GM19023 (cell line): Measurements from ENCODE around the gene PIR.

Source experiments
- ATAC-seq: cut with Tn5 transposase; IDR thresholded peaks from one replicate; pipeline ENCODE4 v1.9.1; 2021; ENCODE audit warnings: mild to moderate bottlenecking, moderate library complexity; ENCODE audit not compliant: unreplicated experiment

PIR gene

GRCh38 chrX:15418707-15419181, 74.4 kb downstream of the PIR start:
- no peak for ATAC-seq

GRCh38 chrX:15418041-15418706, 75.0 kb downstream of the PIR start:
- ATAC-seq, result no peak

GRCh38 chrX:15416133-15416993, 76.8 kb downstream of the PIR start:
- no peak for ATAC-seq

DNA sequence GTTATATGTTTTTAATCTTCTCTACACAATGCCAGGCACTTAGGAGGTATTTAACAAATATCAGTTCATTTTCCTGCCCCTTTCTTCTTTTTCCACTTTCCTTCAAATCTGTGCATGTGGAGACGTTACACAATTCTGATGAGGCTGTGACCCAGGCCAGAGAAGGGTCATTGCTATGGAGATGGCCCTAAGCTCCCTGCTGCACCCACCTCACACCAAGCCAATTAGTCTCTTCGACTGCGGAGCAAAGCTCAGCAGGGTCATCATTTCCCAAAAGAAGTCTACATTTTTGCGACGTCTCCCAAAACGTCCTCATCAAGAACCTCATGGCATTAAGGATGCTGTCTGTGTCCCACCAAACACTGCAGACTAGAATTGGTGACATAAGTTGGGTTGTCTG, 80.0 kb downstream of the PIR start:
- ATAC-seq, result no peak

DNA sequence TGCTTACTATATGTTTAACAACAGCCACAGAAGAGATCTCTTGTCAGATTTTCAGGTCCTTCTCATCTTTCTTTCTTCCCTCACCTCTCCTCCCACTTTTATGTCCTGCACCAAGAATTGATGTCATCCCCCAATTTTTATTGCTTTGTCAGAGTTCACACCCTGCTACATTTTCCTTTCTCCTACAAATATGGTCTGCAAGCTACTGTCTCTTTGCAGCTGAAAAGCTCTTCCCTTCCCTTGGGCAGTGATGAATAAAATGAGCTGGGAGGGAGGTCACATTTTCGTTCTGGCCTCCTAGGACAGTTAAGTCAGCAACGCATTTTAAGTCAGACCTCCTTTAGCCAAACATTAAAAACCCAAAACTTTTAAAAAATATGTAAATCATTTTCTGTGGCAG, 82.2 kb downstream of the PIR start:
- no peak for ATAC-seq

- no peak for ATAC-seq
These were observed 82.7 kb downstream of the PIR start for GRCh38 chrX:15410430-15410829.

DNA sequence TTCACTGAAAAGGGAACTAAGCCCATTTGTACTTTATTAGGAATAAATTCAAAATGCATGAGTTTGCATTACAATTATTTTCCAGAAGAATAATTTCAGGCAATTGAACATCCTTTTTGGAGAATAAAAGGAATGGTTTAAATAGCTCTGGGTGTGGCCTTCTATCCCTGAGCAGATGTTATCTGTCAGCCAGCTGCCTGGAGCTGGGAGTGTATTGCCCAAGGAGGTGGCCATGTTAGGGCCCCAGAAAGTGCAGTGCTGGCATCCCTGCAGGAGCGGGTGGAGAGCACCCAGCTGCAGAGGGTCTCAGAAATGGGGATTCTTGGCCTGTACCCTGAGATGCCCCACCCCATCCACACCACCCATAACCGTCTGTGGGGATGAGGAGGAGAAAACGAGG, 87.3 kb downstream of the PIR start:
- ATAC-seq, result no peak

DNA sequence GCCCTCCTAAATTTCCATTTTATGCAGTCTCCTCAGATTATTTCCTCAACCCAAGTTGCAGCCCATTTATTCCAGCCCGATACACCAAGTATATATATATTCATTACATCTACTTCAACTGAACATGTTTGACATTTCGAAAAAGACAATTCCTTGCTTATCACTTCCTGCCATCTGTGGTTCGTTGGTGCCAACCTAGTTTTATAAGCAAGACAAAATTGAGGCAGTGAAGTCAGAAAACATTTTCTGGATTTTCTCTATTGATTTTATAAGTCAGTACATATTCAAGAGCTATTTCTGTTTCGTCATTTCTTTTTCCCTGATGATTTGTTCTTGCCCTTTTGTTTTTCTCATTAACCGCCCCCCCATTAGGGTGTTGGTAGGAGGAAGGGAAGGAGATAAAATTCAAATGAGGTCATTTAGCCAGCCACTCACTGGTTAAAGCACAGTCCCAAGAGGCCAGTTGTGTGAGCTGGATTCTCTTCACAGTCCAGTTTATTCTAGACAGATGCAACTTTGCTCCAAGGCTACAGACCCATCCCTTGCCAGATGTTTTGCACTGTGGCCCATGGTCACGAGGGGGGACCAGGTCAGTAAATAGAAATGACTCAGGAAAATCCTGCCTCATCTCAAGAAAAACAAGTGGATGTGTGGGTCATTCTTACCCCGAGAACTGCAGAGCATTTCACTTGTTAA, 88.6 kb downstream of the PIR start:
- ATAC-seq, result no peak

DNA sequence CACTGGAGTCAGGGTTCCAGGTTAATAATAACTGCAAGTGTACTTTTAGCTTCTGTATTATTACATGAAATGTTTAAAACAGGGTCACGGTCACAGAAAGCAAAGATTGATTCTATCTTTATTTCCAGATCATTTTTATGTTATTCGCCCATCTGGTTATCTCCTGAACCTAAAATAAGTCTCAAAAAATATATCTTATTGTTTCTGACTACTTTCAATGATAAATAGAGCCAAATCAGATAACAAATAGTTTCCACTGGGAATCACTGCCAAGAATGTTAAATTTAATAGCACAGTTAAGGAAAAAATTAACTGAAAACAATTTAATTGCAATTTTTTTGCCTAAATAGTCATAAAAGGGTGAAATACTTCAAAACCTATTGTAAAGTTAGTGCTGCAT, 91.8 kb downstream of the PIR start:
- ATAC-seq, result no peak

- ATAC-seq, result no peak
These were observed 93.2 kb downstream of the PIR start for GRCh38 chrX:15399962-15400391.

GRCh38 chrX:15398874-15399273, 94.3 kb downstream of the PIR start:
- ATAC-seq, result no peak

GRCh38 chrX:15395789-15396188, 97.3 kb downstream of the PIR start:
- no peak for ATAC-seq

- no peak for ATAC-seq
These were observed 101.3 kb downstream of the PIR start for GRCh38 chrX:15391850-15392249.

GRCh38 chrX:15384304-15384703, 108.8 kb downstream of the PIR start, which contains the start of gene VEGFD:
Gene VEGFD, minus strand, starts transcription at chrX:15384413. Its CDS starts 467 bp downstream, at chrX:15383946.
- no peak for ATAC-seq

GRCh38 chrX:15382813-15383212, 110.3 kb downstream of the PIR start:
- no peak for ATAC-seq

DNA sequence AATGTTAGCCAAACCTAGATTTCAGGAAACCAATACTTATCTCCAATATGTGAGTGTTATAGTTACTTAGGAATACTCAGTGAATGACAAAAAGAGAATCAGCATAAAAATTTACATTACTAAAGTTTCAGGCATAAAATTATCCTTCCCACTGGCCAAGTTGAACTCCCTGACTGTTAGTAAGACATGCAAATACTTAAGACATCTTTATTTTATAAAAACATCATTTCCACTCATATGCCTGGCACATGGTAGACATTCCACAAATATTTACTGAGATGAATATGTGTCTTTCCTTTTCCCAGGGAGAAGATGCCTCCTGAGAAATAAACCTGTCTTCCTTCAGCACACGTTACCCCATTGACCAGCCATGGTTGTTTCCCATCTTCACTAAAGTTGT, 116.2 kb downstream of the PIR start:
- no peak for ATAC-seq

GRCh38 chrX:15373976-15374375, 119.2 kb downstream of the PIR start:
- no peak for ATAC-seq

- no peak for ATAC-seq
These were observed 126.4 kb downstream of the PIR start for GRCh38 chrX:15366506-15367352.

DNA sequence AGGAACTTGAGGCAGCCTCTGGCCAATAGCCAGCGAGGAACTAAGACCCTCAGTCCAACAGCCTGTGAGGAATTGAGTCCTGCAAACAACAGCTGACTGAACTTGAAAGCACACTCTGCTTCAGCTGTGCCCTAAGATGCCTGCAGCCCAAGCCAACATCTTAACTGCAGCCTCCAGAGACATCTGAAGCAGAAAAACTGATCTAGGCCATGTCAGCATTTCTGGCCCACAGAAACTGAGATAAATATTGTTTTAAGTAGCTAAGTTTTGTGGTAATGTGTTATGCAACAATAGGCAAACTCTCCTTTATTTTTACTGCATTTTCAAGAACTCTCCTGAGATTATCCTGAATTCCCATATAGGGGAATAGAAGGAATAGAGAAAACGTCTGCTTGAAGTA, 133.4 kb downstream of the PIR start:
- ATAC-seq, result no peak

GRCh38 chrX:15358533-15358932, 134.6 kb downstream of the PIR start:
- ATAC-seq, result no peak

DNA sequence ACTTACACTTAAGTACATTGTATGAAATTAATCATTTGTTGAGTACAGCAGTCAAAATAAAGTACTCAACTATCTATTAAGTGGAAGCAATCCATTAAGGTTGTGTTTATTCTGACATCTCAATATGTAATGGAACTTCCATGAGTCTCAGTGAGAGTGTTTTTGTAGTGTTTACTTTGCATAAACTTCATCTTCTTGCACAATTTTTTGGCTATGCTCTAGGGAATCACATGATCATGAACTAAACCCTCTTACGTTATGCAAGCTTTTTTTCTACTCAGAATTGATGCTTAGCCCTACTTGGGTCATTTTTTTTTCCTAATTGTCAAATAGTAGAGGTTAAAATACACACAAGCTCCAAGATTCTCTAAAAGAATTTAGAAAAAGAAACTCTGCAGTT, 136.7 kb downstream of the PIR start:
- no peak for ATAC-seq
